GM23248 (cell line): ENCODE measurements around the gene FCN3.

ENCODE experiments used
- EZH2 ChIP-seq: fragments of 200-600 bp; sonication (generic); IDR thresholded peaks from 2 replicates; pipeline ENCODE4 v1.6.1; 2018; ENCODE audit warnings: antibody characterized with exemption, mild to moderate bottlenecking; ENCODE audit not compliant: insufficient read depth, poor library complexity, severe bottlenecking
- EZH2phosphoT487 ChIP-seq: fragments of 200-600 bp; sonication (generic); IDR thresholded peaks from 2 replicates; pipeline ENCODE4 v1.6.1; 2018; ENCODE audit warnings: antibody characterized with exemption, moderate library complexity, mild to moderate bottlenecking, low read depth; ENCODE audit not compliant: insufficient read depth

GRCh38 chr1:27381969-27382762 is 7.5 kb upstream of the FCN3 start:
- TF ChIP-seq EZH2 (no peak), EZH2phosphoT487 (no peak)
